ENCODE data around the gene CCSER2. TPM values are rescaled to one million over a fixed set of nuclear protein-coding genes. Genes with fewer than 3 reads are reported as not detected.
"Not testable (repeated sequence)": the region's sequence is repeated elsewhere in the genome, so short reads cannot be mapped to it uniquely, and the experiment has no call there.

CCSER2 gene
- polyA plus RNA-seq, 1 donor: 54.6 TPM

DNA sequence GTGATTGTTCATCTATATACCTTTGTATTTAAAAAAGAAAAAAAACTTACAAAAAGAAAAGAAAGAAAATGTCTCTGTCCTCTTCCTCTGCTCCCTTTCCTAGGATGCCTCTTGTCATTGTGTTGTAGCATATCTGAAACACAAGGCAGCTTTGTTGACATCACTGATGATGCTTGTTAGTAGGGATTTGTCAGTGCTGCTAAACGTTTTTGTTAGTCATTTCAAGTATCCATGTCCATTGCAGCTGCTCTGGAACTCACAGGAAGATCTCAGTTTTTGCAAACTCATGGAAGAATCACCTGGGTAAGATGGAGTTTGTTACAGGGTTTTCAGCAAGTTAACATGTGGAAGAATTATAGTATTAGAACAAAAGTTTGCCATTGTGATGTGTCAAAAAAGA, 123.6 kb downstream of the CCSER2 start:
- no peak for DNase-seq

GRCh38 chr10:84453303-84453702, 124.9 kb downstream of the CCSER2 start:
- no peak for DNase-seq

DNA sequence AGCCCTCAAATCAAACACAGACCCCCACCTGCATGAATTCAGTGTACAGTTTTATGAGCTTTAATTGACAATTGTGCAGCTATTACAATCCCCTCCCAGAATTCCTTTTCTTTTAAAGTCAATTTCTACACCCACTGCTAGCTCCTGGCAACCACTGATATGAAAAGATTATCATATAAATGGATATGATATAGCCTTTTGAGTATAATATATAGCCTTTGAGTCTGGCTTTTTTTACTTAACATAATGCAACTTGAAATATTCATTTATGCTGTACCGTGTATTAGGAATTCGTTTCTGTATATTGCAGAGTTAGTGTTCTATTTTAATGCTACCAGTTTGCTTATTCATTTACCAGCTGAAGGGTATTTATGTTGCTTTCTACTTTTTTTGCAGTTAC, 127.7 kb downstream of the CCSER2 start:
- DNase-seq: no peak

- no peak for DNase-seq
Observed at GRCh38 chr10:84460520-84460919, 132.1 kb downstream of the CCSER2 start.

DNA sequence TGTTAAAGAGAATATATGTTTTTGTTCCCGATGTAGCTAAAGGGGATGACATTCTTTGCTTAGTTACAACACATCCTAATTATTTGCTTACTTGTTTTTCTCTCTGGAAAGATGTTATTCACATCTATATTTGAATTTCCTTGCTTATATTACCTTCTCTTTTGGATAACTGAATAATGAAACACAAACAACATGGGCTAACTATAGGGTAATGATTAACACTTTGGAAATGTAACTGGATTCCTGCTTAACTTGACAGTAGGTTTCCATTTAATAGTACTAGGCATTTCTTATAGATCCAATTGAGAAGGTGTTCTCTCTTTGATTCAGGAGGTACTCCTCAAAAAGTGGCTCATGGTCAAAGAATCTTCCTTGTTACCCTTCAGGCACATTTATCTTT, 141.1 kb downstream of the CCSER2 start:
- DNase-seq: no peak

DNA sequence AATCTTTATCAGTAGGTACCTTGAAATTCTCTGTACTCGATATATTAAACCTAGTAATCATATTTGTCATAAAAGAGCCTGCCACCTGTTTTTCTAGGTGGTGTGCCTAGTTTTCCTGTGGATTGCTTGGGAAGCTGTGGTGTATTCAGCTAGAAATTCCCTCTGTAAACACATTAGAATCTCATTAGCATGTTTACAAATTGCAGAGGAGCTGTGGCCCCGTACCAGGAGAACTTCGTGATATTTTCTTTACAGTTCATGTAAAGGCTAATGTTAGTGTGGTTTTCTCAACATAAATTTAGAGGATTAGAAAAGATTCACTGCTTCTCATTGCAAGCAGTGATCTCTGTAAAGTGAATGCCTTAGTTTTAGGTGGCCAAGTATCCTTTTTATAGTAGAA, 144.7 kb downstream of the CCSER2 start:
- no peak for DNase-seq

DNA sequence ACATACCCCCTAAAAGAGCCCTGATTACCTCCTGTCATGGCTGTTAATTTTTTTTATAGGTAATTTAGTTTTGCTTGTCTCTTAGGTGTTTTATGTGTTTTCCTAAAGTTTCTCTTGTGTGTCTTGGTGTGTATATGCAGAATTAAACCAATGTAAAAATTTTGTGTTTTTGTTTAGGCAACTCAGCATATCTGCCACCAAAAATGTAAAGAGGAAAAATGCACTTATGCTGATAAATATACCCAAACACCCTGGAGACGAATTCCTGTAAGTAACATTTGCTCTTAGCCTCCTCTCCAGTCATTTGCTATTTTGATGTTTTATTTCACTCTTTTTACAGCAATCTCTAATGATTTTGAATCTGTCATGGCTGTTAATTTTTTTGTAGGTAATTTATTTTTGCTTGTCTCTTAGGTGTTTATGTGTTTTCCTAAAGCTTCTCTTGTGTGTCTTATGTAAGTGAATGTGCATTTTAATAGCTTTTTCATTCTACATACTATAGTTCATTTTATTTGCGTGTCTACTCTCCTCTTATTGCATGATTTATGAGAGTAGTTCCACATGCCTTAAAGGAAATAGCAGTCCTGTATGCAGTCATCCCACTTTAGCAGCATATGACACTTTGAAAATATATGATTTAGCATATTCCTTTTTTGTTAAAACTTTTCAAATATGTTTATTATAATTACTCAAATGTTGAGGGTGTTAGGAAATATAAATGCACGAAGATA, 149.2 kb downstream of the CCSER2 start:
- no peak for DNase-seq

DNA sequence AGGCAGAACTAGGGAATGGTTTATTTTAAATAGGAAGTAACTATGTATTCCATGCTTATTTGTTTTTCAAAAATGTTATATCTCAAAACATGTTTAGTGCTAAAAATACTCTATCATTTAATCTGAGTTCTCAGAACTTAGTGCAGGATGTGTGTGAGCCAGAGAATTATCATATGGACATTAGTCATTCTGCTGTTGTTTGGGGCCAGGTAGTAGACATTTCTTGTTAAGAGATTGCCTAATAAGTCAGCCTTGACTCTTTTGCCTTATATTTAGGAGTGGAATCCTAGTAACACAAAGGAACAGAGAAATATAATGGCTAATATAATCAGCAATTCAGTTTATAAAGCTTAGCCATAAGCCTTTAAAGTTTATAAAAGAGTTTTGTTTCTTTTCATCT, 149.8 kb downstream of the CCSER2 start:
- DNase-seq: no peak

GRCh38 chr10:84478679-84479078, 150.3 kb downstream of the CCSER2 start:
- DNase-seq: no peak

- DNase-seq: no peak
Observed at GRCh38 chr10:84484541-84484940, 156.2 kb downstream of the CCSER2 start.

DNA sequence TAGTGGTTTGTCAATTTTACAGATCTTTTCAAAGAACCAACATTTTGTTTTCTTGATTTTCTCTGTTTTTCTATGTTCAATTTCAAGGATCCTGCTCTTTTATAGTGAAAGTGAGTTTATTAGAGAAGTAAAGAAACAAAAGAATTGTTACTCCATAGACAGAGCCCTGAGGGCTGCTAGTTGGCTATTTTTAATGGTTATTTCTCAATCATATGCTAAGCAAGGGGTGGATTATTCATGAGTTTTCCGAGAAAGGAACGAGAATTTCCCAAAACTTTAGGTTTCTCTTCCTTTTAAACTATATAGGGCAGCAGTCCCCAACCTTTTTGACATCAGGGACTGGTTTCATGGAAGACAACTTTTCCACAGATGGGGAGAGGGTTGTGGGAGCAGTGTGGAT, 165.0 kb downstream of the CCSER2 start:
- DNase-seq: no peak

DNA sequence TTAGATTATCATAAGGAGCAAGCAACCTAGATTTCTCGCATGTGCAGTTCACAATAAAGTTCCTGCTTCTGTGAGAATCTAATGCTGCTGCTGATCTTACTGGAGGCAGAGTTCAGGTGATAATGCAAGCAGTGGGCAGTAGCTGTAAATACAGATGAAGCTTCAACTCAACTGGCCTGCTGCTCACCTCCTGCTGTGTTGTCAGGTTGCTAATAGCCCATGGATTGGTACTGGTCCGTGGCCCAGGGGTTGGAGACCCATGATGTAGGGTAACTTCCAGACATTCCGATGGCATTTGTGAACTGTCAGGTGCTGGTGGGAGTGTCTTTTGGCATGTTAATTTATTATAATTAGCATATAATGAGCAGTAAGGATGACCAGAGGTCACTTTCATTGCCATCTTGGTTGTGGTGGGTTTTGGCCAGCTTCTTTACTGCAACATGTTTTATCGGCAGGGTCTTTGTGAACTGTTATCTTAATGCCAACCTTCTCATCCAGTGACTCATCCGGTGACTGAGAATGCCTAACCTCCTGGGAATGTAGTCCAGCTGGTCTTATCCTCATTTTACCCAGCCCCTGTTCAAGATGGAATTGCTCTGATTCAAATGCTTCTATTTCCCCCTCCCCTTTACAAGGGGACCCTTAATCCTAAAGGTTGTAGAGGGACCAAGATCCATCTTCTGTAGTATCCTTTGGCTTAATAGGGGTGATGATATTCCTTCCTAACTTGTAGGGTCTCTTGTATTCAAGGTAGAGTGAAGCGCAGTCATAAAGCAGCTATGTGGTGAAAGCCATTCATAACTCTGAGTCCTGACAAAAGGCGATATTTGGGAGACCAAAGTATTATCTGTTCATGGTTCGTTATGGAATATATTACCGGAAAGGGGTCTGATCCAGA, 165.8 kb downstream of the CCSER2 start:
- no peak for DNase-seq

DNA sequence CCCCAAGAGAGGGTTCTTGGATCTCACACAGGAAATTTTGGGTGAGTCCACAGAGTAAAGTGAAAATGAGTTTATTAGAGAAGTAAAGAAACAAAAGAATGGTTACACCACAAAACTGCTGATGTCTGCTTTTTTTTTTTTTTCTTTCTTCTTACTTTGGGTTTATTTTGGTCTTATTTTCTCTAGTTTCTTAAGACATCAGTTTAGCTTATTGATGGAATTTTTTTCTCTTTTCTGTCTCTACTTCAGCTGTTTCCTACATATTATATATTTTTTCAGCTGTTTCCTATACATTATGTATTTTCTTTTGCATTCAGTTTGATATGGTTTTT, 166.4 kb downstream of the CCSER2 start:
- DNase-seq: no peak

DNA sequence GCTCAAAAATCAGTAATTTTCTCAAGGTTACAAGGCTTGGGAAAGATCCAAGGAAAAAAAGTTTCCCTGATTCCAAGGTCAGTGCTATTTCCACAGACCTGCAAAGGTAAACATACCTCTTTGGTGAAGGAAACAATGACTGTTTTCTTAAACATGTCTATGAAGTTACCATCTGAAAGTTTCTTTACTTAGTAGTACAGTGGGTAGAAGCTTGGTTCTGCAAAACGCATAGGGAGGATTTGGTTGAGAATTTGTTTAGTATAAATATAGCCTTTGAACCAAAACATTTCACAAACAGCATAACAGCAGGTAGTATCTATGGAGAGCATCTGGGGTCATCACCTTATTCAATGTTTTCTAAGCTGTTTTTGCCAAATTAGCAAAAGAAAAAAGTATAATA, 169.6 kb downstream of the CCSER2 start:
- no peak for DNase-seq

DNA sequence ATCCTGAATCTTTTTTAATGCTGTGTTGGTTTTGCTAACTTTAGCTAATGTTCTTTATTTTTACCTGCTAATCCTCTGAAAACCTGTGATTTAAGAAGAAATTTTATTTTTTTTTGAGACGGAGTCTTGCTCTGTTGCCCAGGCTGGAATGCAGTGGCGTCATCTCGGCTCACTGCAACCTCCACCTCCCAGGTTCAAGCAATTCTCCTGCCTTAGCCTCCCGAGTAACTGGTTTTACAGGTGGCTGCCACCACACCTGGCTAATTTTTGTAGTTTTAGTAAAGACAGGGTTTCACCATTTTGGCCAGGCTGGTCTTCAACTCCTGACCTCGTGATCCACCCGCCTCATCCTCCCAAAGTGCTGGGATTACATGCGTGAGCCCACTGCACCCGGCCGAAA, 170.7 kb downstream of the CCSER2 start:
- not testable (repeated sequence) for DNase-seq

- no peak for DNase-seq
Observed at GRCh38 chr10:84499846-84500245, 171.5 kb downstream of the CCSER2 start.

GRCh38 chr10:84510121-84510520, 181.7 kb downstream of the CCSER2 start:
- DNase-seq: no peak

GRCh38 chr10:84511106-84511505, 182.7 kb downstream of the CCSER2 start:
- no peak for DNase-seq

DNA sequence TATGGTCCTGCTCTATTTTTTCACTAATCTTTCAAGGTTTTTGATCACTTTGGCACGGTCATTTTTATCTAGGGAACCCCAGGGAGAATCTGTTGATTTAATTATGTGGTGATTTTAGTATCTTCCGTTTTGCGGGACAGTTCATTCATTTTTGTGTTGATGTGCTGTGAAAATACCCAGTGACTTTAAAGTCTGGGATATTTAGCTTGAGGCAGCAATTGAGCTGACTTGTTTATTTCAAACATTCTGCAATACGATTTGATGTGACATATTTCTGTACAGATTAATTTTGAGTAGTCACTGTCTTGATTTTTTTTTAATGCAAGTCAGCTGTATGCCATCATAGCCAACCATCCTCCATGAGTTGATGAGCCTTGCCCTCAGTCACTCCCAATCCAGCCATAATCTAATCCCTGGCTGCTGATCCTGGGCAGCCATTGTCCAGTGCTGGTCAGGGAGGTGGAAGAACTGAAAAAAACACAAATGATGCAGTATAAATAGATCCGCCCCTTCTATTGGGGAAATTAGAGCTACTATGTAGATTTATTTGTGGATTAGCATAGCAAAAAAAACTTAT, 183.4 kb downstream of the CCSER2 start:
- no peak for DNase-seq

GRCh38 chr10:84517554-84517953, 189.2 kb downstream of the CCSER2 start:
- no peak for DNase-seq

- no peak for DNase-seq
Observed at GRCh38 chr10:84519235-84519634, 190.8 kb downstream of the CCSER2 start.

DNA sequence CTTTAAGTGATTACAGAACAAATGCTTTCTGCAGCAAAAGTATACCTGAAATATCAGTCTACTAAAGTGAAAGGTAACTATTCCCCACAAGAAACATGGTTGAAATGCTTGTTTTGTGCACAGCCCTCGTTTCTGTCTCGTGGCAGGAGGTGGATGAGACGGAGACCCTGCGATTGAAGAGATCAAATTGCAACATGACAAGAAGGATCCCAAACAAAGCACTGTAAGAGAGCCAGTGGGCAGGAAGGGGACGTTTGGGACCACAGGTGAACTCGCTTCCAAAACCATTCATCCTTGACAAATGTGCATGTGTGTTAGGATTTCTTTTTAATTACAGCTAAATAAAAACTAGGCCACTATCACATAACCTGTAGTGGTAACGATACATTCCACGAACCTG, 192.6 kb downstream of the CCSER2 start:
- no peak for DNase-seq

GRCh38 chr10:84521468-84521867, 193.1 kb downstream of the CCSER2 start:
- DNase-seq: no peak

Data from hindlimb muscle (tissue), 1 donor.